C4-2B (cell line): ENCODE measurements around the gene BUD31.

Experiments used
- CTCF ChIP-seq: fragments of 450-650 bp; conservative IDR thresholded peaks from 2 replicates; pipeline ENCODE4 v1.5.1; 2017; ENCODE audit warnings: mild to moderate bottlenecking
- ZFX ChIP-seq: fragments of 450-650 bp; IDR thresholded peaks from 2 replicates; pipeline ENCODE4 v1.6.1; 2017

- TF ChIP-seq CTCF (no peak), ZFX (no peak)
Observed at GRCh38 chr7:99393355-99394187, 15.2 kb upstream of the BUD31 start.
